Progenitor cell of endocrine pancreas (in vitro differentiated cells): ENCODE data around the gene C19orf85. TPM values are rescaled to one million over a fixed set of nuclear protein-coding genes. Genes with fewer than 3 reads are reported as not detected.

Source experiments
- DNase-seq: peaks from one replicate; pipeline ENCODE4 v3.0.0; 2021; ENCODE audit warnings: low spot score; ENCODE audit not compliant: unreplicated experiment
- H3K27ac Mint-ChIP-seq: 2 replicates; pipeline ENCODE4 v1.8.0; 2021; ENCODE audit warnings: mild to moderate bottlenecking, moderate library complexity, mixed read lengths
- H3K27me3 Mint-ChIP-seq: 2 replicates; pipeline ENCODE4 v1.8.0; 2021; ENCODE audit warnings: mixed read lengths
- H3K36me3 Mint-ChIP-seq: 2 replicates; pipeline ENCODE4 v1.8.0; 2022; ENCODE audit warnings: mixed read lengths; ENCODE audit not compliant: insufficient read depth
- H3K4me1 Mint-ChIP-seq: 2 replicates; pipeline ENCODE4 v1.8.0; 2021; ENCODE audit warnings: low read depth, mixed read lengths
- H3K4me3 Mint-ChIP-seq: 2 replicates; pipeline ENCODE4 v1.8.0; 2021; ENCODE audit warnings: low read depth, mild to moderate bottlenecking, moderate library complexity, mixed read lengths
- H3K9me3 Mint-ChIP-seq: 2 replicates; pipeline ENCODE4 v1.8.0; 2021; ENCODE audit warnings: low read depth, mixed read lengths
- CTCF ChIP-seq: fragments of 200-600 bp; sonication (generic); IDR thresholded peaks from one replicate; pipeline ENCODE4 v1.5.0; 2021; ENCODE audit warnings: antibody characterized with exemption, mild to moderate bottlenecking; ENCODE audit not compliant: unreplicated experiment
- total RNA-seq: library from RNA; stranded (reverse); gene quantifications from 2 replicates; pipeline ENCODE4 v1.2.1, GENCODE V29; 2021

The C19orf85 gene
- total RNA-seq, 1 donor from 2014 or later = not detected

GRCh38 chr19:55495646-55496349 is 31.2 kb upstream of the C19orf85 start:
- Mint-ChIP-seq H3K36me3 (no peaks in the 10 kb centered on the region), H3K27ac (no peak overlapping the region), H3K9me3 (no peaks in the 10 kb centered on the region), H3K4me3 (no peak overlapping the region), H3K27me3 (peaks cover 17% of the 10 kb centered on the region), H3K4me1 (no peaks in the 10 kb centered on the region)
- no peak for DNase-seq
- no peak for TF ChIP-seq CTCF

- Mint-ChIP-seq H3K27ac (no peak overlapping the region), H3K4me3 (no peak overlapping the region), H3K36me3 (no peaks in the 10 kb centered on the region), H3K4me1 (no peaks in the 10 kb centered on the region), H3K9me3 (no peaks in the 10 kb centered on the region), H3K27me3 (peaks cover 16% of the 10 kb centered on the region)
- no peak for TF ChIP-seq CTCF
- no peak for DNase-seq
These were observed 29.7 kb upstream of the C19orf85 start for GRCh38 chr19:55494172-55494761.

- no peaks in the 10 kb centered on the region for H3K9me3 Mint-ChIP-seq
- peaks cover 11% of the 10 kb centered on the region for H3K27me3 Mint-ChIP-seq
- H3K4me1 Mint-ChIP-seq = no peaks in the 10 kb centered on the region
- H3K27ac Mint-ChIP-seq = no peak overlapping the region
- DNase-seq = no peak
- TF ChIP-seq CTCF = no peak
- no peaks in the 10 kb centered on the region for H3K36me3 Mint-ChIP-seq
- H3K4me3 Mint-ChIP-seq = no peak overlapping the region
These were observed 29.2 kb upstream of the C19orf85 start for GRCh38 chr19:55493645-55494171.

- H3K36me3 Mint-ChIP-seq = no peaks in the 10 kb centered on the region
- H3K27me3 Mint-ChIP-seq = peaks cover 11% of the 10 kb centered on the region
- TF ChIP-seq CTCF = no peak
- DNase-seq = no peak
- peaks cover 1% of the 10 kb centered on the region for H3K4me1 Mint-ChIP-seq
- no peaks in the 10 kb centered on the region for H3K9me3 Mint-ChIP-seq
- H3K27ac Mint-ChIP-seq = no peak overlapping the region
- no peak overlapping the region for H3K4me3 Mint-ChIP-seq
These were observed 28.6 kb upstream of the C19orf85 start for GRCh38 chr19:55493052-55493644.

- Mint-ChIP-seq H3K36me3 (no peaks in the 10 kb centered on the region), H3K4me3 (no peak overlapping the region), H3K9me3 (no peaks in the 10 kb centered on the region), H3K27ac (no peak overlapping the region), H3K4me1 (peaks cover 4% of the 10 kb centered on the region), H3K27me3 (peaks cover 11% of the 10 kb centered on the region)
- no peak for TF ChIP-seq CTCF
- DNase-seq = no peak
These were observed 27.9 kb upstream of the C19orf85 start for GRCh38 chr19:55492362-55492944.
